Ovary (tissue), 9 donors: ENCODE results near the gene CPA4. TPM values are rescaled to one million over a fixed set of nuclear protein-coding genes. Genes with fewer than 3 reads are reported as not detected.

Source experiments
- DNase-seq, 5 donors: peaks; one replicate each; pipeline ENCODE4 v3.0.0-alpha.2; 2019 to 2020
- H3K27ac ChIP-seq, 2 donors: fragments of 200-600 bp; one replicate each; pipeline versions ENCODE4 v1.5.1 to v1.8.0; 2019 to 2022
- H3K27me3 ChIP-seq: fragments of 200-600 bp; one replicate; pipeline ENCODE4 v1.8.0; 2022
- H3K36me3 ChIP-seq: fragments of 200-600 bp; sonication (generic); one replicate; pipeline ENCODE4 v1.5.1; 2019
- H3K4me1 ChIP-seq: one replicate; pipeline ENCODE4 v1.8.1; 2013; ENCODE audit warnings: mild to moderate bottlenecking, moderate library complexity; ENCODE audit not compliant: insufficient read depth
- H3K4me3 ChIP-seq: fragments of 200-600 bp; sonication (generic); one replicate; pipeline ENCODE4 v1.5.1; 2017
- H3K9me3 ChIP-seq, 2 donors: fragments of 200-600 bp in 1 of 2; sonication (generic) in 1 of 2; one replicate each; pipeline versions ENCODE4 v1.5.1 to v1.8.1; 2013 to 2019; ENCODE audit warnings: mild to moderate bottlenecking in 1 of 2, moderate library complexity in 1 of 2
- EP300 ChIP-seq: sonication (generic); formaldehyde crosslinking; IDR thresholded peaks from one replicate; pipeline ENCODE4 v1.6.1; 2017; ENCODE audit warnings: antibody characterized with exemption
- POLR2A ChIP-seq: fragments of 450-650 bp; IDR thresholded peaks from one replicate; pipeline ENCODE4 v1.6.1; 2017; ENCODE audit warnings: antibody characterized with exemption, mild to moderate bottlenecking, moderate library complexity
- WGBS, 3 donors: extraction: QIAGEN DNeasy Blood & Tissue Kit in 1 of 3; methylation state at CpG; one replicate each; pipeline versions ENCODE4 v1.1.5 to v1.1.7; 2013 to 2017; 5-methylcytosine and 5-hydroxymethylcytosine counted together
- intact Hi-C, 4 donors: fragments of 100-400 bp; cut with DNase I; formaldehyde crosslinking; loops; one replicate each; pipeline versions ENCODE4 v1.11.0 to v1.15.1; 2022 to 2023
- polyA plus RNA-seq, 2 donors: library from polyadenylated mRNA; stranded (reverse); fragments of 200-250 nt in 1 of 2; fragments of 350-450 nt in 1 of 2; fragmentation: Illumina TruSeq in 1 of 2; extraction: RNeasy Lipid Tissue Mini Kit (QIAGEN cat#74804) in 1 of 2; gene quantifications; one replicate each; pipeline ENCODE4 v1.2.3, GENCODE V29; 2013 to 2014
- total RNA-seq, 7 donors: library from RNA; depleted of rRNA in 2 of 7; stranded (reverse); fragments of >200 nt in 2 of 7; fragmentation: NEBNext Ultra II Directional in 3 of 7; extraction: Animal tissue kit (Norgen Biotek cat#: 25700) in 3 of 7; gene quantifications; one replicate each; pipeline versions ENCODE4 v1.1.0 to v1.2.4, GENCODE V29; 2016 to 2023
- TF ChIP-seq, protein P1 (sequence below), 3 donors: fragments of 450-650 bp in 2 of 3; fragments of 200-600 bp in 1 of 3; IDR thresholded peaks; one replicate each; pipeline versions ENCODE4 v1.5.1 to v1.8.0; 2016 to 2022; ENCODE audit warnings: antibody characterized with exemption in 3 of 3, mild to moderate bottlenecking in 1 of 3
- donor health status: DM: no; HTN: no; CAD: no; lungs with moderate emphysema.
- donor health status: DM: no; HTN: no; CAD: no.
- donor health status: Bipolar disorder and iron deficiency.
- donor health status: DM: yes; HTN: yes; CAD: no.
- donor health status: DM: no; HTN: no; CAD: no.
- donor health status: DM: yes; HTN: yes; CAD: no.

Gene CPA4
- total and polyA plus RNA-seq, 9 donors, result 0.13 to 1.7 (median 0.33) TPM; not detected in 3

DNA sequence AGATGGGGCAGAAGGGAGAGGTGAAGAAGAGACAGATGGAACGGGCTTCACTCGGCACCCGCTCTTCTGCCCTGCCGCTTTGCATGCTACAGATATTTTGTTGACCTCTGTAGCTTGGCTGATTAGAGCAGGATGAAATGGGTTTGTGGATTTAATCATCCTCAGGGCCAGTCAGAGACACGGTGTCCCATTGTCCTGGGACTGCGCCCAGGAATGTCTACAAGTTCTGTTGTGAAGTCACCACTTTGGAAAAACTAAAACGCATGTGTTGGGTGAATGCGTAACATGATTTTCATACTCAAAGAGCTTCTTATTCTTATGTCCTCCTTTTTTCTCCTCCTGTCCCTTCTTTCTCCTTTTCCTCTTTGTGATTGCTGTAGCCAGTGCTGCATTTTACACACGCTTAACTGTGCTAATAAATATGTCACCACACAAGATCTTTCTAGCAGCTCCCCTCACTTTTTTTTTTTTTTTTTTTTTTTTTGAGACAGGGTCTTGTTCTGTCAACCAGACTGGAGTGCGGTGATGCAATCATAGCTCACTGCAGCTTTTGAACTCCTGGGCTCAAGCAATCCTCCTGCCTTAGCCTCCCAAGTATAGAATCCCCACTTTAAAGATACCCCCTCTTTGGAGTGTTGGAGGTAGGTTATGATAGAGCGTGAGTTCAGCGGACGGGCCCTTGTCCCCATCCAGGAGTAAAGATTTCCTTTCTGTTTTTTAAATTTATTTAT is 3.4 kb downstream of the CPA4 start:
- TF ChIP-seq EP300, result no peak
- no peaks in the 10 kb centered on the region for H3K27me3 ChIP-seq
- H3K27ac ChIP-seq, result no peak overlapping the region
- no peak for DNase-seq
- intact Hi-C loops, result no loop called here
- 88 to 93% (median 91%) methylated on average over 13 of the region's 13 CpGs for WGBS, 3 donors
- H3K9me3 ChIP-seq, result no peaks in the 10 kb centered on the region
- H3K4me3 ChIP-seq, result no peak overlapping the region
- H3K4me1 ChIP-seq, result no peaks in the 10 kb centered on the region
- no peaks in the 10 kb centered on the region for H3K36me3 ChIP-seq

DNA sequence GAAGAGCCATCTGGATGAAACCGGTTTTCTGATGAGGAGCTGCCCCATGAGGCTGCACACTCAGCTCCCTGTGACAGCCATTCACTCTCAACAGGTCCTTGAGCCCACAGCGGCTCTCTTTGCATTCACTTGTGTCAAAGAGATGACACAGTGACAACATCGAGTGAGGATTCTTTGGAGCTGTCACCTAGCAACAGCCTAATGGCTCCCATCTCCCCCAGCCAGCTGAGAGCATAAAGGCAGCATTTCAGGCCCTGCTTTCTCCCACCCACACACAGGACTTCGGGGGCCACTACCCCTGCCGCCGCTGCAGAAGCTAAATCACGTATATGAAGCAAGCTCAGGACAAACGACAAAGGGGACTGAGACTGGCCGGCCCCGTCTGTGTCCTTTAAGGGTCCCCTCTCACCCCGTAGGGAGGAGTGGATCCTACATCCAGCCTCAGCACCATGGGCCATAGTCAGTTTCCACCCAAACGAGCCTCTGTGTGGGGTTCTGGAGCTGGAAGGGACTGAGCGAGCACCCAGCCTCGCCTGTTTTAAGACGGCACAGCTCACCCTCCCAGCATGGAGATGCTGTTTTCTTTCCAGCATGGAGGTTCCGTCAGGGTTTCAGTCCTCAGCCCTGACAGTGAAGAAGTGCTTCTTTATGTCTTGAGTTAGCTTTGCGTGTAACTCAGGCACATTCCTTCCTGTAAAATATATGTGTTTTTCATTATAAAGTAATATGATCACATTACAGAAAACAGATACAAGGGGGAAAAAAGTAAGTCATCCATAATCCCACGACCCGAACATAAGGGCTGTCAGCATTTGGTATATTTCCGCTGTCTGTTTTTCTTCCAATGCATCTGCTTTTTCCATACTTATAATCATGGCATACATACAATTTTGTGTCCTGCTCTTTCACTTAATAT is 4.9 kb downstream of the CPA4 start:
- Histone ChIP-seq H3K4me1 (no peaks in the 10 kb centered on the region), H3K36me3 (no peaks in the 10 kb centered on the region), H3K9me3 (no peaks in the 10 kb centered on the region), H3K27ac (no peak overlapping the region), H3K27me3 (no peaks in the 10 kb centered on the region), H3K4me3 (no peak overlapping the region)
- intact Hi-C loops, result no loop called here
- TF ChIP-seq EP300, result no peak
- DNase-seq, result no peak
- WGBS, 3 donors, result 85 to 88% (median 88%) methylated on average over 20 of the region's 20 CpGs

DNA sequence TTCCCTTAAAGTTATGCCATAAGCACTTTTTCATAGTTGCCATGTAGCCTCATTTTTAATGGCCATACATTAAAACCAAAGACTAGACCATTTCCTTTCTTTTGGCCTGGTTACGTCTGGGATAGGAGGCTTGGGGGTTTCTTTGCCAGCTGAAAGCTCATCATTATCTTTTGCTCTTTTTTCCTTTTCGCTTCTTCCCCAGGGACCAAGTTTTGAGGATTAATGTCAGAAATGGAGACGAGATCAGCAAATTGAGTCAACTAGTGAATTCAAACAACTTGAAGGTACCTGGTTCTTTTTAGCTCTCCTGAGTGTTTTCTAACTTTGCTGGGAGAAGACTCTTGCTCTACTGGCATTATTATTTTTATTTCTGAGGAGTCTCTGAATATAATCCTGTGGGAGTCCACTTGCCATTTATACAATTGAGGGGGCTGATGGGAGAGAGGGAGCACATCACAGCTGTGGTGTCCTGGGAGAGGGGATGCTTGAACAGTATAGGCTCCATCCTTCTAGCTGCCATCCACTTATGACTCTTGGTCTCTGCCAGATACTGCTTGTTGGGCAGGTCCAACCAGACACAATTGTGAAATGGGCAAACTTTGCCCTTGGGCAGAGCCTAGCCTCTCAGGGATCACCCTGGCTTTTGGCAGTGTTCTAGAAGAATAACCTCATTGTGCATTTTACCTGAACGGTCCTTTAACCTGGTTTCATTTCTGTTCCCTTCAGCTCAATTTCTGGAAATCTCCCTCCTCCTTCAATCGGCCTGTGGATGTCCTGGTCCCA is 5.8 kb downstream of the CPA4 start:
- WGBS, 3 donors, result 90 to 92% (median 92%) methylated on average over 5 of the region's 5 CpGs
- H3K4me3 ChIP-seq, result no peak overlapping the region
- H3K9me3 ChIP-seq, result no peaks in the 10 kb centered on the region
- no peaks in the 10 kb centered on the region for H3K27me3 ChIP-seq
- no peaks in the 10 kb centered on the region for H3K4me1 ChIP-seq
- H3K36me3 ChIP-seq, result no peaks in the 10 kb centered on the region
- DNase-seq, result no peak
- H3K27ac ChIP-seq, result no peak overlapping the region
- intact Hi-C loops, result no loop called here
- no peak for TF ChIP-seq POLR2A
- TF ChIP-seq, protein P1, sequence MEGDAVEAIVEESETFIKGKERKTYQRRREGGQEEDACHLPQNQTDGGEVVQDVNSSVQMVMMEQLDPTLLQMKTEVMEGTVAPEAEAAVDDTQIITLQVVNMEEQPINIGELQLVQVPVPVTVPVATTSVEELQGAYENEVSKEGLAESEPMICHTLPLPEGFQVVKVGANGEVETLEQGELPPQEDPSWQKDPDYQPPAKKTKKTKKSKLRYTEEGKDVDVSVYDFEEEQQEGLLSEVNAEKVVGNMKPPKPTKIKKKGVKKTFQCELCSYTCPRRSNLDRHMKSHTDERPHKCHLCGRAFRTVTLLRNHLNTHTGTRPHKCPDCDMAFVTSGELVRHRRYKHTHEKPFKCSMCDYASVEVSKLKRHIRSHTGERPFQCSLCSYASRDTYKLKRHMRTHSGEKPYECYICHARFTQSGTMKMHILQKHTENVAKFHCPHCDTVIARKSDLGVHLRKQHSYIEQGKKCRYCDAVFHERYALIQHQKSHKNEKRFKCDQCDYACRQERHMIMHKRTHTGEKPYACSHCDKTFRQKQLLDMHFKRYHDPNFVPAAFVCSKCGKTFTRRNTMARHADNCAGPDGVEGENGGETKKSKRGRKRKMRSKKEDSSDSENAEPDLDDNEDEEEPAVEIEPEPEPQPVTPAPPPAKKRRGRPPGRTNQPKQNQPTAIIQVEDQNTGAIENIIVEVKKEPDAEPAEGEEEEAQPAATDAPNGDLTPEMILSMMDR (IDR thresholded peaks at IDR 0.05), result no peak
- no peak for TF ChIP-seq EP300

DNA sequence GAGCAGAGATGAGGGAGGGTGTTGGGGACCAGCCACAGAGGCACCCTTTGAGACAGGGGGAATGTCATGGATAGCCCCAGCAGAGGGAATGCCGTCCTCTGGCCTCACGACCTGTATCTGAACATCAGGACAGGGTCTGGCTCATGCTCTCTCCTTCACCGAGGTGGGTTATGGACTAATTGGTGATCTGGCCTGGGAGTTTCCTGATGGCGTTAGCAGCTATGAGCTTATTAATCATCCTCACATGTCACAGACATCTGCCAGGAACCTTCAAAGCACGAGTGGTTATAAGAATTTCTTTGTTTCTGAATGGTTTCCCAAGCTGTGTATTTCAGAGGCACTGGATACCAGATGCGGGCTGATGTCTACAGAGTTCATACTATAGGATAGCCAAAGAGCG is 6.9 kb downstream of the CPA4 start:
- Histone ChIP-seq H3K9me3 (no peaks in the 10 kb centered on the region), H3K4me1 (no peaks in the 10 kb centered on the region), H3K36me3 (no peaks in the 10 kb centered on the region), H3K27ac (no peak overlapping the region), H3K27me3 (no peaks in the 10 kb centered on the region), H3K4me3 (no peak overlapping the region)
- TF ChIP-seq EP300 (no peak), POLR2A (no peak)
- TF ChIP-seq, protein P1 (IDR thresholded peaks at IDR 0.05), result no peak
- no peak for DNase-seq
- 84 to 90% (median 89%) methylated on average over 7 of the region's 7 CpGs for WGBS, 3 donors
- intact Hi-C loops, result no loop called here

DNA sequence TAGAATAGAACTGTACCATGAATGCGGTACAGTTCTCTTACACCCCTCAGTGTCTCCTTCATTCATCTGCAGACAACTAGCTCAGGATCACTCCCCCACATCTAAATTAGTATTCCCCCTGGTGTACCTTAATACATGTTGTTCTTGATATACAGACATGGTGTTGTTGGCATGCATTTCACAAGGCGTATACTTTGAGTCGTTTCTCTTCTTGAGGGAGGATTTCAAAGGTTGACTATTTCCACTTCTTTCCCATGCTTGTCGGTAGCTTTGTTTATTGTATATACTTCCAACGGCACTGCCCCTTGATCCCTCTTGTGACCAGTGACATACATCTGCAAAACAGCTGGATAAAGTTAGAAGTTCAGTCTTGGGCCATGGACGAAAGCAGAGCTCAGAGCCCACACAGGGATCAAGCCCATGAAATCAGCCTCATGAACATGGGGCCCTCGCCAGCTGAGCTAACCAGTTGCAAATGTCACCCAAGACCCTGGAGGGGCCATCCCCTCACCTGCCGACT is 8.6 kb downstream of the CPA4 start:
- no peak overlapping the region for H3K4me3 ChIP-seq
- no peaks in the 10 kb centered on the region for H3K27me3 ChIP-seq
- no peaks in the 10 kb centered on the region for H3K36me3 ChIP-seq
- intact Hi-C loops, result no loop called here
- H3K4me1 ChIP-seq, result no peaks in the 10 kb centered on the region
- 49 to 59% (median 55%) methylated on average over 8 of the region's 8 CpGs for WGBS, 3 donors
- TF ChIP-seq POLR2A (no peak), EP300 (no peak)
- TF ChIP-seq, protein P1 (IDR thresholded peaks at IDR 0.05), result no peak
- no peak overlapping the region for H3K27ac ChIP-seq
- no peak for DNase-seq
- no peaks in the 10 kb centered on the region for H3K9me3 ChIP-seq
